HepG2 (cell line): ENCODE measurements around the gene ENTPD5.

ENCODE experiments used
- EP300 ChIP-seq, 3 experiments: sonication (generic) in 1 of 3; formaldehyde crosslinking in 1 of 3; IDR thresholded peaks; 2 replicates each; pipeline versions ENCODE4 v1.5.1 to v1.6.1; 2011 to 2020; ENCODE audit warnings: low read depth in 2 of 3, low read length in 2 of 3, borderline replicate concordance in 1 of 3, improper control_type of control experiment in 1 of 3, mild to moderate bottlenecking in 1 of 3, missing genetic modification reagents in 1 of 3, moderate library complexity in 1 of 3
- HBP1 ChIP-seq: IDR thresholded peaks from 2 replicates; pipeline ENCODE4 v1.6.1; 2016; ENCODE audit warnings: low read depth, control low read depth
- JUND ChIP-seq: sonication (generic); formaldehyde crosslinking; IDR thresholded peaks from 2 replicates; pipeline ENCODE4 v1.8.0; 2022; ENCODE audit warnings: mild to moderate bottlenecking, missing genetic modification reagents
- MYC ChIP-seq: sonication (generic); formaldehyde crosslinking; IDR thresholded peaks from 2 replicates; pipeline ENCODE4 v1.9.0; 2021; ENCODE audit warnings: missing genetic modification reagents, borderline replicate concordance
- POLR2A ChIP-seq, 2 experiments: IDR thresholded peaks; 2 replicates each; pipeline ENCODE4 v1.6.1; 2011; ENCODE audit warnings: low read depth in 2 of 2, low read length in 2 of 2, mild to moderate bottlenecking in 1 of 2, moderate library complexity in 1 of 2; ENCODE audit not compliant: insufficient read depth in 1 of 2
- TAF1 ChIP-seq: sonication (generic); formaldehyde crosslinking; IDR thresholded peaks from 2 replicates; pipeline ENCODE4 v1.4.0; 2020; ENCODE audit warnings: missing genetic modification reagents
- ZNF274 ChIP-seq: sonication (generic); formaldehyde crosslinking; IDR thresholded peaks from 2 replicates; pipeline ENCODE4 v1.5.1; 2020; ENCODE audit warnings: mild to moderate bottlenecking, missing genetic modification reagents

GRCh38 chr14:74048281-74048680 lies 29.2 kb upstream of the ENTPD5 start:
- TF ChIP-seq JUND (CRISPR knock-in tag) = no peak
- no peak for TF ChIP-seq HBP1
- TF ChIP-seq MYC (CRISPR knock-in tag) = no peak
- TF ChIP-seq TAF1 (CRISPR knock-in tag) = no peak
- no peak for TF ChIP-seq EP300 (IDR thresholded peaks at IDR 0.05; ENCODE audit: low read depth in 2 of 2, low read length in 2 of 2)
- no peak for TF ChIP-seq EP300 (CRISPR knock-in tag; IDR thresholded peaks at IDR 0.05; ENCODE audit: borderline replicate concordance)
- TF ChIP-seq POLR2A (IDR thresholded peaks at IDR 0.05; ENCODE audit: insufficient read depth in 1 of 2, low read depth in 2 of 2, low read length in 2 of 2) = no peak
- TF ChIP-seq ZNF274 = no peak
